Measurements from ENCODE around the gene KIAA0232.

Gene KIAA0232

GRCh38 chr4:6928081-6928480 is 145.6 kb downstream of the KIAA0232 start:
- in situ Hi-C loops (cut with HindIII; ENCODE audit: low sequenced_read_pairs) = no loop called here
- no peak overlapping the region for H3K4me3 ChIP-seq (ENCODE audit: low read depth, low read length)
- no peak for DNase-seq (ENCODE audit: low read depth)
- TF ChIP-seq CTCF (IDR thresholded peaks at IDR 0.05; ENCODE audit: low read depth, low read length, missing control alignments) = no peak

GRCh38 chr4:6929339-6929811 is 146.8 kb downstream of the KIAA0232 start:
- DNase-seq (ENCODE audit: low read depth) = no peak
- no peak for TF ChIP-seq CTCF (IDR thresholded peaks at IDR 0.05; ENCODE audit: low read depth, low read length, missing control alignments)
- in situ Hi-C loops (cut with HindIII; ENCODE audit: low sequenced_read_pairs) = no loop called here
- no peak overlapping the region for H3K4me3 ChIP-seq (ENCODE audit: low read depth, low read length)

- no peak for DNase-seq (ENCODE audit: low read depth)
- H3K4me3 ChIP-seq (ENCODE audit: low read depth, low read length) = no peak overlapping the region
- no peak for TF ChIP-seq CTCF (IDR thresholded peaks at IDR 0.05; ENCODE audit: low read depth, low read length, missing control alignments)
- in situ Hi-C loops (cut with HindIII; ENCODE audit: low sequenced_read_pairs) = no loop called here
Observed at GRCh38 chr4:6929812-6930464, 147.4 kb downstream of the KIAA0232 start.

GRCh38 chr4:6932475-6932874 is 149.9 kb downstream of the KIAA0232 start:
- no peak for TF ChIP-seq CTCF (IDR thresholded peaks at IDR 0.05; ENCODE audit: low read depth, low read length, missing control alignments)
- no peak for DNase-seq (ENCODE audit: low read depth)
- in situ Hi-C loops (cut with HindIII; ENCODE audit: low sequenced_read_pairs) = no loop called here
- no peak overlapping the region for H3K4me3 ChIP-seq (ENCODE audit: low read depth, low read length)

GRCh38 chr4:6932918-6933317 is 150.4 kb downstream of the KIAA0232 start:
- TF ChIP-seq CTCF (IDR thresholded peaks at IDR 0.05; ENCODE audit: low read depth, low read length, missing control alignments) = no peak
- in situ Hi-C loops (cut with HindIII; ENCODE audit: low sequenced_read_pairs) = no loop called here
- DNase-seq (ENCODE audit: low read depth) = no peak
- no peak overlapping the region for H3K4me3 ChIP-seq (ENCODE audit: low read depth, low read length)

All from astrocyte of the cerebellum (primary cell).